Mesendoderm (in vitro differentiated cells): ENCODE results near the gene SLMAP.

Experiments used
- DNase-seq: peaks from one replicate; pipeline ENCODE4 v3.0.0; 2013
- H2AK5ac ChIP-seq: 2 replicates; pipeline ENCODE4 v1.6.1; 2013; ENCODE audit warnings: low read length, inconsistent platforms
- H2BK120ac ChIP-seq: 2 replicates; pipeline ENCODE4 v1.6.1; 2013; ENCODE audit warnings: low read depth, mild to moderate bottlenecking, low read length, moderate library complexity, mixed read lengths
- H2BK15ac ChIP-seq: replicated peaks from 2 replicates; pipeline ENCODE4 v1.6.1; 2013; ENCODE audit warnings: low read depth, mild to moderate bottlenecking, moderate library complexity
- H2BK5ac ChIP-seq: 2 replicates; pipeline ENCODE4 v1.6.1; 2013; ENCODE audit warnings: low read length, inconsistent platforms
- H3K18ac ChIP-seq: 2 replicates; pipeline ENCODE4 v1.6.1; 2013; ENCODE audit warnings: mild to moderate bottlenecking, low read length, mixed read lengths
- H3K23ac ChIP-seq: one replicate; pipeline ENCODE4 v1.6.1; 2013; ENCODE audit warnings: low read length
- H3K27ac ChIP-seq: 2 replicates; pipeline ENCODE4 v1.5.1; 2013; ENCODE audit warnings: low read depth, mild to moderate bottlenecking, inconsistent platforms, low read length, moderate library complexity
- H3K27me3 ChIP-seq: 2 replicates; pipeline ENCODE4 v1.6.1; 2013; ENCODE audit warnings: low read length, control low read depth, mild to moderate bottlenecking, inconsistent platforms; ENCODE audit not compliant: insufficient read depth, poor library complexity
- H3K36me3 ChIP-seq: 2 replicates; pipeline ENCODE4 v1.6.1; 2013; ENCODE audit warnings: low read length, inconsistent platforms; ENCODE audit not compliant: control insufficient read depth, insufficient read depth
- H3K4ac ChIP-seq: one replicate; pipeline ENCODE4 v1.6.1; 2013; ENCODE audit warnings: low read depth, mild to moderate bottlenecking, low read length, moderate library complexity
- H3K4me1 ChIP-seq: 2 replicates; pipeline ENCODE4 v1.6.1; 2013; ENCODE audit warnings: low read depth, low read length, inconsistent platforms; ENCODE audit not compliant: control insufficient read depth
- H3K4me2 ChIP-seq: 2 replicates; pipeline ENCODE4 v1.6.1; 2013; ENCODE audit warnings: low read length
- H3K4me3 ChIP-seq: 2 replicates; pipeline ENCODE4 v1.5.1; 2013; ENCODE audit warnings: mild to moderate bottlenecking, low read length
- H3K56ac ChIP-seq: one replicate; pipeline ENCODE4 v1.6.1; 2013; ENCODE audit warnings: low read length
- H3K79me1 ChIP-seq: 2 replicates; pipeline ENCODE4 v1.6.1; 2013; ENCODE audit warnings: low read length, inconsistent platforms
- H3K79me2 ChIP-seq: 2 replicates; pipeline ENCODE4 v1.6.1; 2013; ENCODE audit warnings: mild to moderate bottlenecking, low read length; ENCODE audit not compliant: control insufficient read depth, insufficient read depth
- H3K9ac ChIP-seq: 2 replicates; pipeline ENCODE4 v1.6.1; 2013; ENCODE audit warnings: low read length, inconsistent platforms
- H4K5ac ChIP-seq: one replicate; pipeline ENCODE4 v1.6.1; 2013; ENCODE audit warnings: low read length
- H4K8ac ChIP-seq: one replicate; pipeline ENCODE4 v1.6.1; 2013; ENCODE audit warnings: low read depth, mild to moderate bottlenecking, control low read depth, low read length, moderate library complexity
- whole genome bisulfite sequencing: extraction: QIAGEN DNeasy Blood & Tissue Kit; methylation state at CpG from one replicate; pipeline ENCODE4 v1.1.7; 2013; ENCODE audit warnings: low lambda C conversion rate, missing lambda C conversion rate; ENCODE audit not compliant: insufficient coverage; ENCODE audit errors: extremely low coverage; 5-methylcytosine and 5-hydroxymethylcytosine counted together

SLMAP gene

DNA sequence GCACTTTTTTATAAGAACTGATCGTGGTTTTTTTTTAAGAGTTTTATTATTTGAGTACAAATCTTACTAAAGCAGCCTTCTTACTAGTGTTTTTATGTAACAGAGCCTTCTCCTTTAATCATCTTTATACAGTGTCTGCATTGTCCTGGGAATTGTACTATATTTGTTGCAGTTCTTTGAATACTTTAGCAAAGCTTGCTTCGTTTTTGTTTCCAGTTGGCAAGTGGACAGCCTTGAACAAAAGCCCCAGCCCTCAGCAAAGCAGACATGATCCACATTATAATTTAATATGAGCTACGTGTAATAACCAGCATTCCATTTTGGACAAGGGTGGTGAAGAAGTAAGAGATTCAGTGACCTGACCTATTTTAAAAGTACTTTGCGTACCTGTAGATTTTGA is 139.9 kb downstream of the SLMAP start:
- no peak overlapping the region for H4K8ac ChIP-seq
- no CpG with 5 or more reads among the region's 4 CpGs for WGBS

DNA sequence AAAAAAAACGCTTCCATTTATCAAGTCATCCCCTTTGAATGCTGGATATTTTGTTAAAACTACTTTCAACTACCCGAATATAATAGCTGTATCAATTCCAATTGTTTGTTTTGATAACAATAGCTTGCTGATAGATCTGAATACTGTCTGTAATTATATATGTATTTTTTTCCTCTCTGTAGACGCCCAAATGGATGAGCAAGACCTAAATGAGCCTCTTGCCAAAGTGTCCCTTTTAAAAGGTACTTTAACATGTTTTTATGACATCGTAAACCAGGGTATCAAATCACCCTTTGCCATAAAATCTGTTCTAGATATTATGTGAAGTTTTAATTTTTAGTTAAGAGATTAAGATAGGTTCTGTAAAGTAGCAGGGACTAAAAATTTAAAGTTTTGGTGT is 140.6 kb downstream of the SLMAP start:
- Histone ChIP-seq H3K79me2 (no peaks in the 10 kb centered on the region), H2BK15ac (no peak overlapping the region), H3K79me1 (no peaks in the 10 kb centered on the region), H3K4me2 (no peak overlapping the region), H2BK5ac (no peak overlapping the region), H3K9ac (no peak overlapping the region), H3K27ac (no peak overlapping the region), H2BK120ac (no peak overlapping the region), H4K5ac (no peak overlapping the region), H3K56ac (no peak overlapping the region), H3K36me3 (no peaks in the 10 kb centered on the region), H3K18ac (no peak overlapping the region), H2AK5ac (no peak overlapping the region), H3K4me3 (no peak overlapping the region), H3K27me3 (no peaks in the 10 kb centered on the region), H3K4me1 (no peaks in the 10 kb centered on the region), H3K4ac (no peak overlapping the region), H4K8ac (no peak overlapping the region), H3K23ac (no peak overlapping the region)
- no peak for DNase-seq
- WGBS, result no CpG with 5 or more reads among the region's 4 CpGs

More for the DNA sequence above, 139.9 kb downstream of the SLMAP start:
- H3K23ac ChIP-seq, result no peak overlapping the region
- no peak overlapping the region for H3K4me2 ChIP-seq
- no peaks in the 10 kb centered on the region for H3K27me3 ChIP-seq
- no peaks in the 10 kb centered on the region for H3K79me1 ChIP-seq
- no peaks in the 10 kb centered on the region for H3K79me2 ChIP-seq
- H3K27ac ChIP-seq, result no peak overlapping the region
- no peak overlapping the region for H2BK5ac ChIP-seq
- no peaks in the 10 kb centered on the region for H3K4me1 ChIP-seq
- no peak overlapping the region for H2BK120ac ChIP-seq
- no peak overlapping the region for H2AK5ac ChIP-seq
- H4K5ac ChIP-seq, result no peak overlapping the region
- no peaks in the 10 kb centered on the region for H3K36me3 ChIP-seq
- no peak for DNase-seq
- no peak overlapping the region for H3K56ac ChIP-seq
- H3K4ac ChIP-seq, result no peak overlapping the region
- H3K9ac ChIP-seq, result no peak overlapping the region
- H2BK15ac ChIP-seq, result no peak overlapping the region
- no peak overlapping the region for H3K4me3 ChIP-seq
- H3K18ac ChIP-seq, result no peak overlapping the region

DNA sequence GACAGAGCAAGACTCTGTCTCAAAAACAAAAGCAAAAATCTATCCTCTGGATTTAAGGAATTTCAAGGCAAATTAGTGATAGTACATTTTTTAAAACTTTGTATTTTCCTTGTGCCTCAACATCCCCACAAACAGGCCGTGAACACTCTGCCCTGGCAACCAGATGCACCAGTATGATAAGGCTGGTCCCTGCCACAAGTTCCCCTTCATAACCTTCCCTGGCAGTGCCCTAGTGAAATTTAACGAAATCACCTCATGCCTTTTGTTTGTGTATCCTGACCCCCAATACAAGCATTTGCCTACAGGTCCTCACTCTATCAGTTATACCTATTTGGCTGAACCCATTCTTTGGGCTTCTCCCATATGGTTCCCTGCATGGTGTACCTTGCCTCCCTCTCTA is 144.7 kb downstream of the SLMAP start:
- no peaks in the 10 kb centered on the region for H3K27me3 ChIP-seq
- no peak overlapping the region for H2BK120ac ChIP-seq
- H2AK5ac ChIP-seq, result no peak overlapping the region
- no peak overlapping the region for H3K18ac ChIP-seq
- no peak overlapping the region for H4K8ac ChIP-seq
- H3K23ac ChIP-seq, result no peak overlapping the region
- no peak overlapping the region for H2BK15ac ChIP-seq
- H3K79me1 ChIP-seq, result no peaks in the 10 kb centered on the region
- H3K4me3 ChIP-seq, result no peak overlapping the region
- H3K9ac ChIP-seq, result no peak overlapping the region
- H3K56ac ChIP-seq, result no peak overlapping the region
- no peaks in the 10 kb centered on the region for H3K79me2 ChIP-seq
- no peak overlapping the region for H3K4ac ChIP-seq
- H3K4me2 ChIP-seq, result no peak overlapping the region
- no peaks in the 10 kb centered on the region for H3K36me3 ChIP-seq
- no peak for DNase-seq
- WGBS, result no CpG with 5 or more reads among the region's 2 CpGs
- H2BK5ac ChIP-seq, result no peak overlapping the region
- no peak overlapping the region for H3K27ac ChIP-seq
- no peak overlapping the region for H4K5ac ChIP-seq
- no peaks in the 10 kb centered on the region for H3K4me1 ChIP-seq

DNA sequence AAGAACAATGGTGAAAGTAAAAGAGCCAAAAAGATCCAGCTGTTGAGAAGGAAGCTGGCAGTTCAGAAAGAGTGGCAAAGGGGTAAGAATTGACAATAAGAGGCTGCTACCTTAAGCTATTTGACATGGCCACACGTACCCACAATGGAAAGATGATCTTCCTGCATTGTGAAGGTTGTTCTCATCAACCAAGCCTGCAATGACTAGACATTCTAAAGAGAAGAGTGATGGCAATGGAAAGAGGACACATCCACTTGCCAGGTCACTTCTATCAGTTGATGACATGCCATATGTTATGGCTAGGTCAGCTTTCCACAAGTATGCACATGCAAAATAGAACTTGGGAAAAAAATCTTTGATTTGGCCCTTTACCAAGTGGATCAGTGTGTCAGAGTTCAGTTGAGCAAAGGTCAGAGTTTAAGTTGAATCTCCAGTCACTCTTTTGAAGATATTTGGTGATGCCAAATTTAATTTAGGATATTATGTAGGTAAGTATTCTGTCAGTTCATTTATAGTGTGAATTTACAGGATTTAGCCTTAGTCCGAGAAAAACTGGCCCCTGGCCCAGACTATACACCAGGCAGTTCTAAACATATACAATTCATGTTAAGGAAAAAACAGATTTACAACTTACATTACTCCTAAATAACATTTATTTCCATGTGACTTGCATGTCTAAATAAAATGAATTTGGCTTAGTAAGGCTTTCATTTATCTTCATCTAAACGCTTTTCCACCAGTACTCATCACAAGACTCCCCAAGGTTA is 147.2 kb downstream of the SLMAP start:
- no peak for DNase-seq
- Histone ChIP-seq H3K18ac (no peak overlapping the region), H3K79me1 (no peaks in the 10 kb centered on the region), H3K4me3 (no peak overlapping the region), H3K27me3 (no peaks in the 10 kb centered on the region), H3K4ac (no peak overlapping the region), H3K56ac (no peak overlapping the region), H2BK120ac (no peak overlapping the region), H3K23ac (no peak overlapping the region), H3K4me1 (no peaks in the 10 kb centered on the region), H4K5ac (no peak overlapping the region), H3K36me3 (no peaks in the 10 kb centered on the region), H3K79me2 (no peaks in the 10 kb centered on the region), H2AK5ac (no peak overlapping the region), H3K4me2 (no peak overlapping the region), H3K27ac (no peak overlapping the region), H2BK5ac (no peak overlapping the region), H4K8ac (no peak overlapping the region), H3K9ac (no peak overlapping the region), H2BK15ac (no peak overlapping the region)
- WGBS, result no CpG with 5 or more reads among the region's 3 CpGs

DNA sequence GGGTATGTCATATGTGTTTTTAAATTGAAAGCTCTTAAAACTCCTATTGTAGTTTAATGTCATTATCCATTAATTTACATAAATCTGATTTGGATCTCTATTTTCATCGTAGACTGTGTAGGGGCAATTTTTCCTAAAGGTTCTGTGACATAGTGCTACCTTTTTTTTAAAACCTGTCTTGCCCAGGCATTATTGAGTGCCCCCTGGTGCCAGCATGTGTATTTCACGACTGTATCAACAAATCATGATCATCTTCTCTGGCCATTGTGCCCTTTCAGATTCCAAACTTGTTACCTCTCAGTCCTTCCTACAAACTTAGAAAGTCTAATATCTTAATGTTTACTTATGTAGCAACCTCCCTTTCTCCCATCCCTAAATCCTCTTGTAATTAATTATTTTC is 154.9 kb downstream of the SLMAP start:
- Histone ChIP-seq H3K18ac (no peak overlapping the region), H3K23ac (no peak overlapping the region), H3K9ac (no peak overlapping the region), H2BK120ac (no peak overlapping the region), H3K79me2 (no peaks in the 10 kb centered on the region), H3K27ac (no peak overlapping the region), H2BK5ac (no peak overlapping the region), H3K79me1 (no peaks in the 10 kb centered on the region), H2BK15ac (no peak overlapping the region), H3K4ac (no peak overlapping the region), H3K36me3 (no peaks in the 10 kb centered on the region), H4K5ac (no peak overlapping the region), H3K56ac (no peak overlapping the region), H3K4me2 (no peak overlapping the region), H2AK5ac (no peak overlapping the region), H3K27me3 (no peaks in the 10 kb centered on the region), H3K4me1 (no peaks in the 10 kb centered on the region), H3K4me3 (no peak overlapping the region), H4K8ac (no peak overlapping the region)
- peak; percentile 50 for DNase-seq
- no CpG with 5 or more reads among the region's 2 CpGs for WGBS

DNA sequence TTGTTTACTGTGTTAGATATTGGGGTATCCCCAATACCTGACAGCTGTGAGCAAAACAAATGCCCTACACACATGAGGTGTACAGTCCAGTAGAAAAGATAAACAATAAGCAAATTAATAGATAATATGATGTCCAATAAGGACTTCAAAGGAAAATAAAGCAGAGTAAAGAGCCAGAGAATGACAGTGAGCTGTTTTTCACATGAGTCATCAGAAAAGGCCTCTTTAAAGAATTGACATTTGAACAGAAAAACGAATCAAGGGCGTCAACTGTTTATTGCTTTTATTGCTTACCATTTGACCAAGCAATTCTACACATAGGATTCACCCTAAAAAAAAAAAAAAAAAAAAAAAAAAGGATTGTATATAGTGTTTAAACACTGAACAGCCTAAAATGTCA is 155.5 kb downstream of the SLMAP start:
- H3K9ac ChIP-seq, result no peak overlapping the region
- H4K5ac ChIP-seq, result no peak overlapping the region
- no peaks in the 10 kb centered on the region for H3K79me1 ChIP-seq
- H3K79me2 ChIP-seq, result no peaks in the 10 kb centered on the region
- H4K8ac ChIP-seq, result no peak overlapping the region
- H3K18ac ChIP-seq, result no peak overlapping the region
- no peak for DNase-seq
- H3K56ac ChIP-seq, result no peak overlapping the region
- H3K4ac ChIP-seq, result no peak overlapping the region
- no peak overlapping the region for H3K23ac ChIP-seq
- H3K27me3 ChIP-seq, result no peaks in the 10 kb centered on the region
- H2BK15ac ChIP-seq, result no peak overlapping the region
- no peak overlapping the region for H2BK5ac ChIP-seq
- H3K36me3 ChIP-seq, result no peaks in the 10 kb centered on the region
- WGBS, result no CpG with 5 or more reads among the region's 2 CpGs
- no peak overlapping the region for H2AK5ac ChIP-seq
- H3K4me3 ChIP-seq, result no peak overlapping the region
- no peaks in the 10 kb centered on the region for H3K4me1 ChIP-seq
- no peak overlapping the region for H3K27ac ChIP-seq
- no peak overlapping the region for H2BK120ac ChIP-seq
- no peak overlapping the region for H3K4me2 ChIP-seq
